GM18519 (cell line): ENCODE data around the gene NDUFB6.
A peak's percentile ranks its signal among the peaks of the same experiment; 100 is the strongest.
"Not testable (repeated sequence)": the region's sequence is repeated elsewhere in the genome, so short reads cannot be mapped to it uniquely, and the experiment has no call there.

Experiments used
- ATAC-seq: cut with Tn5 transposase; IDR thresholded peaks from one replicate; pipeline ENCODE4 v1.9.1; 2021; ENCODE audit warnings: mild to moderate bottlenecking, moderate library complexity; ENCODE audit not compliant: unreplicated experiment, low FRiP score

The NDUFB6 gene

GRCh38 chr9:32571969-32572899 is 725 bp downstream of the NDUFB6 start:
- ATAC-seq: peak; percentile 89

DNA sequence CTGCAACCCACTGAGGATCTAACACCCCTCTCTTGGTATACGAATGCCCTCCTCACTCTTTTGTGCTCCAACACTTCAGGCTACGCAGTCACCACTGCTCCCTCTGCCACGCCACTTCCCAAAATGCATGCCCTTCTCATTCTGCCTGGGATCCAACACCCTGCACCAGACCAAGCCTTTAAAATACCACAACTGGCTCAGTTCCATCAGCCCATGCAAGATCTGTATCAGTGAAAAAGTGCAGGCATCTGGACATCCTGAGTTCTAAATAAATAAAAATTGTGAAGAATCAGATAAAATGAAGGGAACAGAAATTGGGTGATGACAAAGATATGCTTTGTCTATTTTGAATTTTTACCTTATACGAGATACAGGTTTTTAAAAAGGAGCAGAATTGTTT is 2.7 kb downstream of the NDUFB6 start:
- no peak for ATAC-seq

- ATAC-seq: no peak
Observed at GRCh38 chr9:32566770-32567169, 6.2 kb downstream of the NDUFB6 start.

DNA sequence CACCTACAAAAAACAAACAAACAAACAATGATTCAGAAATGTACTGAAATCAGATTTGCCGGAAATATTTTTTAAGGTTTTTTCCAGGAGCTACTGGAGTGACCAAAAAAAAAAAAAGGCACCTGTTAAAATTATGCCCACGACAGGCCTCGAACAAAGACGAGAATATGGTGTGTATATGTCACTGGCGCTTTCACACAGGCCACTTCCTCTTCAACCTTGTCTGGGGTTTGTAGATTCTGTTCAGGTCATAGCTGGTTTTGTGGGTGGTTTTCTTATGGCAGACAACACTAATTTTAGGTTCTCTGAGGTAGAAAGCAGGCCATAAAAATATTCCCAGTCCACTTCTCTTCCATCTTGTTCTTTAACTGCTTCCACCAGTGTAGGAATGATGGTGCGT is 7.0 kb downstream of the NDUFB6 start:
- ATAC-seq: no peak

GRCh38 chr9:32558408-32558934 is 14.5 kb downstream of the NDUFB6 start:
- ATAC-seq: no peak

GRCh38 chr9:32554591-32554990 is 18.4 kb downstream of the NDUFB6 start:
- no peak for ATAC-seq

- ATAC-seq: no peak
Observed at GRCh38 chr9:32554107-32554506, 18.9 kb downstream of the NDUFB6 start.

DNA sequence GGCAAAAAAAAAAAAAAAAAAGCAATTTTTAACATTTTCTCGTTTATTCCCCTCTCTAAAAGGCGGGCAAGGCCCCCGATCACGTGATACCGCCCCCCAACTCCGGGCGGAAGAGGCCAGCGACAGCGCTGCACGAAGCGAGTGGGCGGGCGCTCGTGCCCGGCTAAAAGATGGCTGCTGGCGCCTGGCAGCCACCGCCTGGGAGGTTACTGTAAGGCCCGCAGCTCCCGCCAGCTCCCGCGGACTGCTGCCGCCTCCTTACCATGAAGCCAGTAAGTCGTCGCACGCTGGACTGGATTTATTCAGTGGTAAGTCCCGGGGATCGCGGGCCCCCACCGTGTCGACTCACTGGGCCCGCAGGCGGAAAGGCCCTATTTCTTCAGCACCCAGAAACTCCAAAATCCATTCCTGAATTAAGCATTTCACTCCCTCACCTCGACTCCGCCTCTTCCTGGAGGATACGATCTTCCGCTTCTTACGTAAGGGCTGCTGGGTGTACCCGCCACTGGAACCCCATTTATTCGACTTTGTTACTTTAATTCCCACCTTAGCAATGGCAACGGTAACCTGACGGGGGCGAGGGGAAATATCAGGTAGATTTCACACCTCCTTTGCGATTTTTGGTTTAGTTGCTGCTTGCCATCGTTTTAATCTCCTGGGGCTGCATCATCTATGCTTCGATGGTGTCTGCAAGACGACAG is 20.6 kb downstream of the NDUFB6 start, which contains the start of the genes SMIM27 and TOPORS:
Gene SMIM27, plus strand, starts transcription at position 156 of the 701 bp plus-strand sequence. Its CDS starts 108 bp downstream, at position 264.
Gene TOPORS, minus strand, starts transcription at position 415 of the 701 bp plus-strand sequence. Its CDS starts 150 bp downstream, at position 265.
- peak; percentile 63 for ATAC-seq

DNA sequence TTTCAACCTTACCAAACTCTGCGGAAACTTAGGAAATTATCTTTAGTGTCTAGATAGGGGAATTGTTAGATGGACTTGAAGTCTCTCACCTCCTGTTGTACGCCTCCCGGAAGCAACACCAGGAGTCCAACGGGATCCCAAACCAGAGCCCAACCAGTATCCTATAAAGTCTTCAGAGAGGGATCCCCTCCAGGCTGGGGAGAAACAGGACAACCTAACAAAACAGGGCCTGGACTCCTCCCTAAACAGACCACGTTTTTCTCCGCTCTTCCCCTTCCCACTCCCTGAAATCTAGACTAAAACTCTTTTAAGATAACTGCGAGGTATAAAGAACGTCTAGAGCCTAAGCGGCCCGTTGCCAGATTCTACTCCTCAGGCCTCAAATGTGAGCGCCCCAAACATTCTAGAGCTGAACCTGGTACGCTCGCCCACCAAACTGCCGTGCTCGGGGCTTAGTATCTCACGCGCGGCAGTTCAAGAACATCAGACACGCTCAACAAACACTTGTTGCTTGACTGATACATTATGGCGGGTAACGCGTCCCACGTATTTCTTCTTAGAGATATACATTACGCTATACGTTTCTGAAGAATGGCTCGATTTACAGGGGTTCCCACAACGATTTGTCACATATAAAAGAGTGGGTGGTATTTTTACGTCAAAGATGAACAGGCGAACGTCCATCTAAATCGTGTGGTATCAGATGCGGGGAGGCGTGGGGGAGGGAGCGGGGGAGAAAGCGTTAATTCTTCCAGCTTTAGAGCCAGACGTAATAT is 21.5 kb downstream of the NDUFB6 start:
- ATAC-seq: no peak

- peak; percentile 58 for ATAC-seq
Observed at GRCh38 chr9:32550562-32551275, 22.2 kb downstream of the NDUFB6 start.

GRCh38 chr9:32550150-32550561 is 22.8 kb downstream of the NDUFB6 start:
- no peak for ATAC-seq

DNA sequence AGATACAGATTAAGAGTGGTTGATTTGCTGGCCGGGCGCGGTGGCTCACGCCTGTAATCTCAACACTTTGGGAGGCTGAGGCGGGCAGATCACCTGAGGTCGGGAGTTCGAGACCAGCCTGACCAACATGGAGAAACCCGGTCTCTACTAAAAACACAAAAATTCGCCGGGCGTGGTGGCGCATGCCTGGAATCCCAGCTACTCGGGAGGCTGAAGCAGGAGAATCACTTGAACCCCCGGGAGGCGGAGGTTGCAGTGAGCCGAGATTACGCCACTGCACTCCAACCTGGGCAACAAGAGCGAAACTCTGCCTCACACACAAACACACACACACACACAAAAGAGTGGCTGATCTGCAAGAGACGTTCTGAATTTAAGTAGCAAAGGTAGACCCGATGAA is 24.7 kb downstream of the NDUFB6 start:
- ATAC-seq: not testable (repeated sequence)

- no peak for ATAC-seq
Observed at GRCh38 chr9:32545884-32546283, 27.1 kb downstream of the NDUFB6 start.

DNA sequence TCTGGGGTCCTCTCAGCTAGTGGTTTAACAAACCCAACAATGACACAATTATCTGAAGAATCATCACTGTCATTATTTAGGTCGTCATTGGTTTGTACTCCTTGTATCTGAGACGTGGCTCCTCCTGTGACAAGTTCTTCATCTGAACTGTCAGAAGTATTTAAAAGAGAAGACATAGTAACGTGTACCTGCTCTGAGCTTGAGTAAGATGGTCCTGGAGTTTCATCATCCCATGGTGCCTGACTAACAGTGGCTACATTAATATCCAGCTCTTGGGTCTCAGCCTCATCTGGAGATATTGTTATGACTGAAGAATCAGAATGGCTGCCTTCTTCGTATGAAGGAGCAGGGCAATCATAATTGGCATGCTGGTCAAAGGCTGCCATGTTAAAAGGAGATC is 29.9 kb downstream of the NDUFB6 start:
- no peak for ATAC-seq

DNA sequence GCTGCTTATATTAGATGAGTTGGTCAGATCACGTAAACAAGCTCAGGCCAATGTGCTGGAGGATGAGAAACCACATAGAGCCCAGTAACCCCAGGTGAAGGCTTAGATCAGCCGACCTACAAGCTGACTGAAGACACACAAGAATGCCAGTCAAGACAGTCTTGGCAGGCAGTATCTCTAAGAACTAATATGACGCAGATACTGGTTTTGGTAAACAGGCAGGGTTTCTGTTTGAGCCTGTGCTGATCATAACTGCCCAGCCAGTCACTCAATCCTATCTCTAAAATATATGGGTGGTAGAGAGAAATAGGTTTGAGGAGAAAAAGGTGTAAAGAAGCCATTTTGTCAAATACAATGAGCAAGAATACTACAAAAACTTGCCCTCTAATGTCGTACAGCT is 39.1 kb downstream of the NDUFB6 start:
- ATAC-seq: no peak

- no peak for ATAC-seq
Observed at GRCh38 chr9:32533336-32533735, 39.6 kb downstream of the NDUFB6 start.

DNA sequence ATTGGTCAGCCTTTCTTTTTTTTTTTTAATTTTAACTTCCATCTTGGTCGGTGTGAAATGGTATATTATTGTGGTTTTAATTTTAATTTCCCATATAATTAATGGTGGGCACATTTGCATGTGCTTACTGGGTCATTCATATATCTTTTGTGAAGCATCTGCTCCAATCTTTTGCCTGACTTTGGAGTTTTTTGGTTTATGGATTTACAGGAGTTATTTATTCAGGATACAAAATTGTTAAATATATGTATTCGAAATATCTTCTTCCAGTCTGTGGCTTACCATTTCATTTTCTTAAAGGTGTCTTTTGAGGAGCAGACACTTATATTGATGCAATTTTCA is 46.3 kb downstream of the NDUFB6 start:
- no peak for ATAC-seq

- ATAC-seq: peak; percentile 46
Observed at GRCh38 chr9:32526041-32526706, 46.8 kb downstream of the NDUFB6 start, which contains the start of gene RIGI. TSS of gene RIGI (minus strand) at chr9:32526196. CDS start at chr9:32526166, 30 bp downstream.

DNA sequence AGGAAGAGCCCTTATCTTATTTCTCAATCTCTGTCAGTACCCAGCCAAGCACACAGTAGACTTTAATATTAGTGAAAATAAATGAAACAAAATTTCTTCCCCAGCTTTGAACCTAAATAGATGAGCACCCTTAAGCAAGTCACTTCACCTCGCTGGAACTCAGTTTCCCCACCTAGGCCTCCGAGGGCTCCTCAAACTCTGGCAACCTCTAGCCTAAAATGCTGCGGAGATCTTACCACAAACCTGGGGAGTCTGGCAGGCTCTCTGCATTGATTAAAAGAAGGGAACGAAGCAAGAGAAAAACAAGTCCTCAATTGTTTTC is 47.3 kb downstream of the NDUFB6 start:
- ATAC-seq: peak; percentile 6
